H9 (cell line): ENCODE measurements around the gene SNRPD3. TPM values are rescaled to one million over a fixed set of nuclear protein-coding genes. Genes with fewer than 3 reads are reported as not detected.

Experiments used
- DNase-seq: peaks from one replicate; pipeline ENCODE4 v3.0.0-alpha.2; 2017
- H2AFZ ChIP-seq: one replicate; pipeline ENCODE4 v1.6.1; 2013; ENCODE audit warnings: mild to moderate bottlenecking, low read length, control low read depth, moderate library complexity
- H2AK5ac ChIP-seq: 2 replicates; pipeline ENCODE4 v1.6.1; 2013; ENCODE audit warnings: low read length, control low read depth, mixed read lengths; ENCODE audit not compliant: insufficient read length
- H2BK120ac ChIP-seq: one replicate; pipeline ENCODE4 v1.6.1; 2013; ENCODE audit warnings: low read depth, mild to moderate bottlenecking, low read length, control low read depth, inconsistent platforms; ENCODE audit not compliant: poor library complexity, severe bottlenecking
- H2BK12ac ChIP-seq: 2 replicates; pipeline ENCODE4 v1.6.1; 2013; ENCODE audit warnings: low read length, control low read depth, mixed read lengths, low read depth; ENCODE audit not compliant: insufficient read length
- H2BK15ac ChIP-seq: 2 replicates; pipeline ENCODE4 v1.6.1; 2013; ENCODE audit warnings: low read depth, low read length, control low read depth
- H2BK20ac ChIP-seq: one replicate; pipeline ENCODE4 v1.6.1; 2013; ENCODE audit warnings: low read depth, mild to moderate bottlenecking, low read length, control low read depth, inconsistent platforms; ENCODE audit not compliant: poor library complexity, severe bottlenecking
- H2BK5ac ChIP-seq: 2 replicates; pipeline ENCODE4 v1.6.1; 2013; ENCODE audit warnings: low read length, control low read depth, mixed read lengths; ENCODE audit not compliant: insufficient read length
- H3K14ac ChIP-seq: 2 replicates; pipeline ENCODE4 v1.6.1; 2013; ENCODE audit warnings: low read length, control low read depth; ENCODE audit not compliant: insufficient read depth
- H3K18ac ChIP-seq: 2 replicates; pipeline ENCODE4 v1.6.1; 2013; ENCODE audit warnings: low read depth, mild to moderate bottlenecking, mixed read lengths, low read length, control low read depth; ENCODE audit not compliant: insufficient read length
- H3K23ac ChIP-seq: 2 replicates; pipeline ENCODE4 v1.6.1; 2013; ENCODE audit warnings: low read length, control low read depth, mixed read lengths, low read depth; ENCODE audit not compliant: insufficient read length
- H3K23me2 ChIP-seq: 2 replicates; pipeline ENCODE4 v1.6.1; 2013; ENCODE audit warnings: low read depth, mild to moderate bottlenecking, mixed read lengths, low read length, control low read depth; ENCODE audit not compliant: insufficient read length, poor library complexity, severe bottlenecking
- H3K27ac ChIP-seq: 2 replicates; pipeline ENCODE4 v1.5.1; 2013; ENCODE audit warnings: low read length, control low read depth, mixed read lengths, low read depth; ENCODE audit not compliant: insufficient read length
- H3K27me3 ChIP-seq: 2 replicates; pipeline ENCODE4 v1.6.1; 2013; ENCODE audit warnings: low read length, control low read depth, inconsistent platforms; ENCODE audit not compliant: insufficient read depth
- H3K4ac ChIP-seq: 2 replicates; pipeline ENCODE4 v1.6.1; 2013; ENCODE audit warnings: low read depth, mild to moderate bottlenecking, control low read depth, inconsistent platforms, low read length, moderate library complexity
- H3K4me1 ChIP-seq: 2 replicates; pipeline ENCODE4 v1.6.1; 2013; ENCODE audit warnings: low read length, control low read depth, inconsistent platforms; ENCODE audit not compliant: insufficient read depth
- H3K4me2 ChIP-seq: 2 replicates; pipeline ENCODE4 v1.6.1; 2013; ENCODE audit warnings: low read length, control low read depth, mixed read lengths; ENCODE audit not compliant: insufficient read length, insufficient read depth
- H3K56ac ChIP-seq: 2 replicates; pipeline ENCODE4 v1.6.1; 2013; ENCODE audit warnings: low read depth, mild to moderate bottlenecking, mixed read lengths, low read length, control low read depth; ENCODE audit not compliant: insufficient read length
- H3K79me1 ChIP-seq: 2 replicates; pipeline ENCODE4 v1.6.1; 2013; ENCODE audit warnings: low read depth, mild to moderate bottlenecking, moderate library complexity, low read length, control low read depth, inconsistent platforms; ENCODE audit not compliant: insufficient read depth, poor library complexity, severe bottlenecking
- H3K79me2 ChIP-seq: 2 replicates; pipeline ENCODE4 v1.6.1; 2013; ENCODE audit warnings: low read length, control low read depth, inconsistent platforms; ENCODE audit not compliant: insufficient read depth
- H3K9ac ChIP-seq: 2 replicates; pipeline ENCODE4 v1.6.1; 2013; ENCODE audit warnings: low read length, control low read depth, mixed read lengths; ENCODE audit not compliant: insufficient read length; ENCODE audit errors: extremely low read depth
- H3K9me3 ChIP-seq: one replicate; pipeline ENCODE4 v1.6.1; 2013; ENCODE audit warnings: low read depth, low read length, inconsistent platforms; ENCODE audit not compliant: control insufficient read depth
- H3T11ph ChIP-seq: one replicate; pipeline ENCODE4 v1.6.1; 2013; ENCODE audit warnings: mild to moderate bottlenecking, low read length, control low read depth, inconsistent platforms
- H4K20me1 ChIP-seq: one replicate; pipeline ENCODE4 v1.6.1; 2013; ENCODE audit not compliant: control insufficient read depth, insufficient read length, insufficient read depth
- H4K5ac ChIP-seq: 2 replicates; pipeline ENCODE4 v1.6.1; 2013; ENCODE audit warnings: low read depth, mild to moderate bottlenecking, mixed read lengths, low read length, control low read depth; ENCODE audit not compliant: insufficient read length
- H4K8ac ChIP-seq: replicated peaks from 2 replicates; pipeline ENCODE4 v1.6.1; 2013; ENCODE audit warnings: low read length, control low read depth, mixed read lengths, low read depth; ENCODE audit not compliant: insufficient read length
- H4K91ac ChIP-seq: 2 replicates; pipeline ENCODE4 v1.6.1; 2013; ENCODE audit warnings: low read depth, mild to moderate bottlenecking, moderate library complexity, mixed read lengths, low read length, control low read depth; ENCODE audit not compliant: insufficient read length
- H3K27ac Mint-ChIP-seq, 3 experiments: 2 replicates in 2 of 3; 3 replicates in 1 of 3; pipeline ENCODE4 v1.8.0; 2020 to 2021; ENCODE audit warnings: mixed read lengths in 3 of 3, mild to moderate bottlenecking in 1 of 3, moderate library complexity in 1 of 3
- H3K27me3 Mint-ChIP-seq: 2 replicates; pipeline ENCODE4 v1.8.0; 2021; ENCODE audit warnings: low read depth, mild to moderate bottlenecking, moderate library complexity, mixed read lengths
- H3K36me3 Mint-ChIP-seq, 3 experiments: 2 replicates in 2 of 3; 3 replicates in 1 of 3; pipeline ENCODE4 v1.8.0; 2020 to 2021; ENCODE audit warnings: low read depth in 3 of 3, mixed read lengths in 3 of 3; ENCODE audit not compliant: insufficient read depth in 1 of 3
- H3K4me1 Mint-ChIP-seq, 2 experiments: 2 replicates each; pipeline ENCODE4 v1.8.0; 2020; ENCODE audit warnings: mixed read lengths in 2 of 2
- H3K4me3 Mint-ChIP-seq, 2 experiments: 2 replicates in 1 of 2; 3 replicates in 1 of 2; pipeline ENCODE4 v1.8.0; 2020 to 2021; ENCODE audit warnings: mild to moderate bottlenecking in 2 of 2, mixed read lengths in 2 of 2, moderate library complexity in 1 of 2
- H3K9me3 Mint-ChIP-seq, 2 experiments: 2 replicates in 1 of 2; 3 replicates in 1 of 2; pipeline ENCODE4 v1.8.0; 2020; ENCODE audit warnings: mild to moderate bottlenecking in 2 of 2, mixed read lengths in 2 of 2, moderate library complexity in 1 of 2
- whole genome bisulfite sequencing: extraction: QIAGEN DNeasy Blood & Tissue Kit; methylation state at CpG from one replicate; pipeline ENCODE4 v1.1.7; 2013; ENCODE audit warnings: missing lambda C conversion rate, low lambda C conversion rate, mixed read lengths; ENCODE audit not compliant: insufficient read length; ENCODE audit errors: extremely low coverage; 5-methylcytosine and 5-hydroxymethylcytosine counted together
- total RNA-seq: library from RNA; stranded (reverse); gene quantifications from 2 replicates; pipeline ENCODE4 v1.2.1, GENCODE V29; 2021
- TF ChIP-seq, protein P1 (sequence below): fragments of 200-600 bp; sonication (generic); conservative IDR thresholded peaks from 3 replicates; pipeline ENCODE4 v1.8.0; 2021; ENCODE audit warnings: antibody characterized with exemption, mild to moderate bottlenecking

The SNRPD3 gene
- total RNA-seq, 1 experiment from 2014 or later = 212 TPM

DNA sequence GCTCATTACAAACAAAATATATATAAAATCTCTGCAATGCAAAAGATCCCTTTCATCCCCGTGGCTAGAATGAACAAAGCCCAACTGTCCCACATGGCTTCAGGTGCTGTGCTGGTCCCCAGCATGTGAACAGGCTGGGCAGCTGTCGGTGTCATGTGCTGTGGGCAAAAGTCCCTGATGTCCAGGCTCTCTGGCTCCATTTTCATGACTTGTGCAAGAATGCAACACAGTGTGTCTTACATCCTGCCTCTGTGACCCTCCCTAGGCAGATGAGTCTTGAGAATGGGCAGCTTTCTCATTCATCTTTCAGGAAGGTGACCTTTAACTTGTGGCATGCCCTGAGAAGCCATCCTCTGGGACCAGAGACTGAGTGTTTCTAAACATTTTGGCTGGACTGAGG is 15.3 kb upstream of the SNRPD3 start:
- H2BK20ac ChIP-seq = no peak overlapping the region
- no peak overlapping the region for H4K91ac ChIP-seq
- H3K9me3 Mint-ChIP-seq = no peaks in the 10 kb centered on the region
- no peak overlapping the region for H2BK12ac ChIP-seq
- no peak overlapping the region for H3K9ac ChIP-seq
- WGBS = no CpG with 5 or more reads among the region's 2 CpGs
- no peak overlapping the region for H2BK5ac ChIP-seq
- H4K5ac ChIP-seq = no peak overlapping the region
- H2AK5ac ChIP-seq = no peak overlapping the region
- H2AFZ ChIP-seq = no peak overlapping the region
- H3K27me3 ChIP-seq = no peaks in the 10 kb centered on the region
- no peak overlapping the region for H3T11ph ChIP-seq
- H3K27ac ChIP-seq = no peak overlapping the region
- no peak overlapping the region for H3K56ac ChIP-seq
- no peak overlapping the region for H3K14ac ChIP-seq
- H3K4ac ChIP-seq = no peak overlapping the region
- H4K20me1 ChIP-seq = no peaks in the 10 kb centered on the region
- DNase-seq = no peak
- no peak overlapping the region for H2BK15ac ChIP-seq
- no peak overlapping the region for H2BK120ac ChIP-seq
- no peak overlapping the region for H3K4me3 Mint-ChIP-seq
- no peaks in the 10 kb centered on the region for H3K9me3 ChIP-seq
- H3K79me2 ChIP-seq = no peaks in the 10 kb centered on the region
- TF ChIP-seq, protein P1, sequence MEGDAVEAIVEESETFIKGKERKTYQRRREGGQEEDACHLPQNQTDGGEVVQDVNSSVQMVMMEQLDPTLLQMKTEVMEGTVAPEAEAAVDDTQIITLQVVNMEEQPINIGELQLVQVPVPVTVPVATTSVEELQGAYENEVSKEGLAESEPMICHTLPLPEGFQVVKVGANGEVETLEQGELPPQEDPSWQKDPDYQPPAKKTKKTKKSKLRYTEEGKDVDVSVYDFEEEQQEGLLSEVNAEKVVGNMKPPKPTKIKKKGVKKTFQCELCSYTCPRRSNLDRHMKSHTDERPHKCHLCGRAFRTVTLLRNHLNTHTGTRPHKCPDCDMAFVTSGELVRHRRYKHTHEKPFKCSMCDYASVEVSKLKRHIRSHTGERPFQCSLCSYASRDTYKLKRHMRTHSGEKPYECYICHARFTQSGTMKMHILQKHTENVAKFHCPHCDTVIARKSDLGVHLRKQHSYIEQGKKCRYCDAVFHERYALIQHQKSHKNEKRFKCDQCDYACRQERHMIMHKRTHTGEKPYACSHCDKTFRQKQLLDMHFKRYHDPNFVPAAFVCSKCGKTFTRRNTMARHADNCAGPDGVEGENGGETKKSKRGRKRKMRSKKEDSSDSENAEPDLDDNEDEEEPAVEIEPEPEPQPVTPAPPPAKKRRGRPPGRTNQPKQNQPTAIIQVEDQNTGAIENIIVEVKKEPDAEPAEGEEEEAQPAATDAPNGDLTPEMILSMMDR = no peak
- H3K79me1 ChIP-seq = no peaks in the 10 kb centered on the region
- H3K4me1 Mint-ChIP-seq = no peaks in the 10 kb centered on the region
- H3K18ac ChIP-seq = no peak overlapping the region
- no peak overlapping the region for H3K4me2 ChIP-seq
- H3K4me1 ChIP-seq = no peaks in the 10 kb centered on the region
- no peak overlapping the region for H4K8ac ChIP-seq
- H3K23ac ChIP-seq = no peak overlapping the region
- H3K27me3 Mint-ChIP-seq = no peaks in the 10 kb centered on the region
- H3K36me3 Mint-ChIP-seq = peaks cover 8 to 53% (median 45%) of the 10 kb centered on the region in 3 experiments; a peak in 6 of 7 replicates
- no peaks in the 10 kb centered on the region for H3K23me2 ChIP-seq
- H3K27ac Mint-ChIP-seq = no peak overlapping the region
